ENCODE results near the gene SMAD6.

DNA sequence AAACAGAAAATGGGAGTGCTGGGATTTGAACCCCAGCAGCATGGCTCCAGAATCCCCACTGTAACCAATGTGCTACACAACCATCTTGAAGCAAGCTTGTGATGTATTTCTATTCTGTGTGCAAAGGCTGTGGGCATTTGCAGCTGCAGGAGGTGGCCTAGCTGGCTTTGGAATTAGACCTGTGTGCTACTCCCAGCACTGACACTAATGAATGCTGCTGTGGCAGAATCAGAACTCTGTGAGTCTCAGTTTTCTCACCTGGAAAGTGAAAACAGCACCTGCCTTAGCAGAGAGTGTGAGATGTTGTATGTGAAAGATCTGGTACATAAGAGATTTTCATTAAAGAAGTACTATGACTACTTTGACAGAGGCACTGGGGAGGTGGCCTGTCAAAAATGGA lies 21.5 kb upstream of the SMAD6 start:
- TF ChIP-seq EZH2 (IDR thresholded peaks at IDR 0.05; ENCODE audit: borderline replicate concordance, control insufficient read depth, low read depth, low read length) (no peak), POLR2A (IDR thresholded peaks at IDR 0.05; ENCODE audit: low read depth, low read length) (no peak), TAF1 (IDR thresholded peaks at IDR 0.05; ENCODE audit: borderline replicate concordance, low read depth, low read length) (no peak), SIX5 (IDR thresholded peaks at IDR 0.05; ENCODE audit: low read depth, low read length, severe bottlenecking) (no peak), POLR2AphosphoS5 (IDR thresholded peaks at IDR 0.05; ENCODE audit: low read length) (no peak)
- TF ChIP-seq, protein P1, sequence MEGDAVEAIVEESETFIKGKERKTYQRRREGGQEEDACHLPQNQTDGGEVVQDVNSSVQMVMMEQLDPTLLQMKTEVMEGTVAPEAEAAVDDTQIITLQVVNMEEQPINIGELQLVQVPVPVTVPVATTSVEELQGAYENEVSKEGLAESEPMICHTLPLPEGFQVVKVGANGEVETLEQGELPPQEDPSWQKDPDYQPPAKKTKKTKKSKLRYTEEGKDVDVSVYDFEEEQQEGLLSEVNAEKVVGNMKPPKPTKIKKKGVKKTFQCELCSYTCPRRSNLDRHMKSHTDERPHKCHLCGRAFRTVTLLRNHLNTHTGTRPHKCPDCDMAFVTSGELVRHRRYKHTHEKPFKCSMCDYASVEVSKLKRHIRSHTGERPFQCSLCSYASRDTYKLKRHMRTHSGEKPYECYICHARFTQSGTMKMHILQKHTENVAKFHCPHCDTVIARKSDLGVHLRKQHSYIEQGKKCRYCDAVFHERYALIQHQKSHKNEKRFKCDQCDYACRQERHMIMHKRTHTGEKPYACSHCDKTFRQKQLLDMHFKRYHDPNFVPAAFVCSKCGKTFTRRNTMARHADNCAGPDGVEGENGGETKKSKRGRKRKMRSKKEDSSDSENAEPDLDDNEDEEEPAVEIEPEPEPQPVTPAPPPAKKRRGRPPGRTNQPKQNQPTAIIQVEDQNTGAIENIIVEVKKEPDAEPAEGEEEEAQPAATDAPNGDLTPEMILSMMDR (IDR thresholded peaks at IDR 0.05 in 2 of 3, conservative IDR thresholded peaks at IDR 0.05 in 1 of 3; ENCODE audit: control insufficient read depth in 2 of 3, extremely low read depth in 1 of 3, insufficient read depth in 1 of 3, low read depth in 3 of 3, low read length in 3 of 3) = no peak

Measured in GM12878 (cell line).